Stimulated activated CD8-positive, alpha-beta memory T cell treated with anti-CD3 and anti-CD28 coated beads, Interleukin-4, amount 100 ng/mL, for 24 hours (primary cell): ENCODE measurements around the gene HOOK1.
"Not testable (repeated sequence)": the region's sequence is repeated elsewhere in the genome, so short reads cannot be mapped to it uniquely, and the experiment has no call there.

Source experiments
- DNase-seq: peaks from one replicate; pipeline ENCODE4 v3.0.0-alpha.2; 2020; ENCODE audit warnings: low read depth

HOOK1 gene

GRCh38 chr1:59885160-59885832 lies 70.5 kb downstream of the HOOK1 start:
- DNase-seq, result no peak

- no peak for DNase-seq
Measured at GRCh38 chr1:59892841-59893811, 78.4 kb downstream of the HOOK1 start.

GRCh38 chr1:59897165-59897564 lies 82.4 kb downstream of the HOOK1 start:
- no peak for DNase-seq

- no peak for DNase-seq
Measured at GRCh38 chr1:59898927-59899326, 84.2 kb downstream of the HOOK1 start.

DNA sequence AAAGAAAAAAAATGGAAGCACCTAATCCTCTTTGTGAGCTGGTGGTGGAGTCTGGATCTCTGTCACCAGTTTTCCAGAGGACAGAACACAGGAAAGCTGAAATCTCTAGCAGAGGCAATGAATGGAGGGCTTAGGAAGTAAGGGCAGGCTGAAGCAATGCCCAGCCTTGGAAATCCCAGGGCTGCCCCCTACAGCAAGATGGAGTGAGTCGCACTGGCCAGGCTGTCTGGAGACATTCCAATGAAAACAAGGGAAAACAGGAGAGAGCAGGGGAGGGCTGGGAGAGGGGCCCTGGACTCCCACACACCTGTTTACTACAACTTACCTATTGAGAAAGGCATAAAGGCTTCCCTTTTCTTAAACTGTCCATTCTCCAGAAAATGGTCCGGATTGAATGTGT lies 85.9 kb downstream of the HOOK1 start:
- DNase-seq, result no peak

DNA sequence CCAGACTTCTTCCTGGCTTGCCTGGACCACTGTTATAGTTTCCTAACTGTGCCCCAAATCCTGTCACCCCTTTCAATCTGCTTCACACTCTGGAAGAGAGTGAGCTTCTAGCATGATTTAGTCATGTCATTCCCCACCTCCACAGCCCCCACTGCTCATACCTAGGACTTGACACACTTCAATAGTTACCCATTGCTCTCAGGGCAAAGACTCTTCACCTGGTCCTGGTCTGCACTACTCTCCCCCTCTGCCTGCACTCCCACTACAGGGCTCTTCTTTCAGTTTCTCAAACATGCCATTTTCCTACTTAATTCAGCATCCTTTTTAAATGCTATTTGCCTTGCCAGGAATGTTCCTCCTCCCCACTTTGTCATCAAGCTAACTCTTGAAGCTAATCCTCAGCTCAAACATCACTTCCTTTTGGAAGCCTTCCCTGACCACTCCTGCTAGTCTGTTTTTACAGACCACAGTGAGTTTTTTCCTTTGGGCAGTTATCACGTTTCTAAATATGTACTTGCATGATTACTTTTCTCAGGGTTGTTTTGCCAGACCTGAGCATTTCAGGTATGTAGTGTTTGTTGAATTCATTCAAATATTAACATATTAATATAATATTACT lies 87.1 kb downstream of the HOOK1 start:
- no peak for DNase-seq

GRCh38 chr1:59903141-59903754 lies 88.5 kb downstream of the HOOK1 start:
- no peak for DNase-seq

GRCh38 chr1:59906931-59907330 lies 92.2 kb downstream of the HOOK1 start:
- no peak for DNase-seq

DNA sequence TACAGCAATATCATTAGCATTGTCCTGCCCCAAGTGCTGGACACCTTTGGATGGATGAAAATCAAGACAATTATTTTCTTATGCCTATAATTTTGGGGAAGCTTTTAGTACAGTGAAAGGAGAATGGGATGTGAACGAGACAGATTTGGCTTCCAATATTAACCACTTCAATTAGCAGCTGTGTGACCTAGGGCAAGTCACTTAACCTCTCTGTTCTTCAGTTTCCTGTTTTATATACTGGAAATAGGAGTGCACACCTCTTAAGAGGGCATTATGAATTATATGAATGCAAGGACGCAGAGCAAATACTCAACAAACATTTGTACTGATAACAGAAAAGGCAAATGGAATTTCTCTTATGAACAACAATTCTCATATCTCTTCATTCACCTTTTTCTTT lies 93.3 kb downstream of the HOOK1 start:
- no peak for DNase-seq

- DNase-seq, result no peak
Measured at GRCh38 chr1:59908682-59909081, 93.9 kb downstream of the HOOK1 start.

DNA sequence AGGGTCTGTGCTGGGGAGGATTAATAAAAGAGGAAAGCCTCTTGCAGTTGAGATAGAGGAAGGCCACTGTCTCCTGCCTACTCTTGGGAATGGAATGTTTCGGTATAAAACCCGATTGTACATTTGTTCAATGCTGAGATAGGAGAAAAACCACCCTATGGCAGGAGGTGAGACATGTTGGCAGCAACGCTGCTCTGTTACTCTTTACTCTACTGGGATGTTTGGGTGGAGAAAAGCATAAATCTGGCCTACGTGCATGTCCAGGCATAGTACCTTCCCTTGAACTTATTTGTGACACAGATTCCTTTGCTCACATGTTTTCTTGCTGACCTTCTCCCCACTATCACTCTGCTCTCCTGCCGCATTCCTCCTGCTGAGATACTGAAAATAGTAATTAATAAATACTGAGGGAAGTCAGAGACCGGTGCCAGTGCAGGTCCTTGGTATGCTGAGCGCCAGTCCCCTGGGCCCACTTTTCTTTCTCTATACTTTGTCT lies 100.1 kb downstream of the HOOK1 start:
- not testable (repeated sequence) for DNase-seq

DNA sequence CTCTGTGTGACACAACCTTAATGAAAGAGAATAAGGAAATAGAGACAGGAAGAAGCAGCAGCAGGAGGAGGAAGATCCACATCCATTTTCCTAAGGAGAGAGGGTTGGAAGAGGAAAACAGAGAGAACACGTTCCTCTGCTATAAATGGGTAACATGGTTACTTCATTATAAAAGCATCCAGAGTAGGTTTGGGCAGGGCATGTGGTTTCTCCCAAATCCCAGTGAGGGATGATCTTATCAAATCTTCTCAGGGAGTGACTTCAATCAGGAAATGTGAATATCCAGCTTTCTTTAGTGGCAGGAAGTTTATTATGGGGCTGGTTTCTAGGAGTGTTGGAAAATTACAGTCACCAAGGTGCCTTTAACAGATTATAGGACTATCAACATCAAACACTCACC lies 100.8 kb downstream of the HOOK1 start:
- no peak for DNase-seq

GRCh38 chr1:59917026-59917784 lies 102.5 kb downstream of the HOOK1 start:
- DNase-seq, result no peak

GRCh38 chr1:59917785-59918180 lies 103.0 kb downstream of the HOOK1 start:
- no peak for DNase-seq

DNA sequence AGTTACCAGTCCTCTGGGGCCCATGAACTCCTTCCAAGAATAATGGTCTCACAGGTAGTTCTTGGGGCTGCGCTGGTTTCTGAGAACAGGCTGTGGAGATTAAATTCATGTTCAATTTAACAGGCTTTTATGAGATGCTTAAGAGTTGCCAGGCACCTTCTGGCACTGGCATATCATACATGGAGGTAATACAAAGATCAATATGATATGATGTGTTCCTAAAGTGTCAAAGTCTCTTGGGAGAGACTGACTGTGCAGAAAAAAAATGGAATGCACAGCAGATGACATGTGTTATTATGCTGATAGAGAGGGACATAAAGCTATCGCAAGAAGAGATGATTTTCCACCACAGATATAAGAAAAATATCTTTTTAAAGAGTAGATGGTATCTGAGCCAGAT lies 105.0 kb downstream of the HOOK1 start:
- no peak for DNase-seq

DNA sequence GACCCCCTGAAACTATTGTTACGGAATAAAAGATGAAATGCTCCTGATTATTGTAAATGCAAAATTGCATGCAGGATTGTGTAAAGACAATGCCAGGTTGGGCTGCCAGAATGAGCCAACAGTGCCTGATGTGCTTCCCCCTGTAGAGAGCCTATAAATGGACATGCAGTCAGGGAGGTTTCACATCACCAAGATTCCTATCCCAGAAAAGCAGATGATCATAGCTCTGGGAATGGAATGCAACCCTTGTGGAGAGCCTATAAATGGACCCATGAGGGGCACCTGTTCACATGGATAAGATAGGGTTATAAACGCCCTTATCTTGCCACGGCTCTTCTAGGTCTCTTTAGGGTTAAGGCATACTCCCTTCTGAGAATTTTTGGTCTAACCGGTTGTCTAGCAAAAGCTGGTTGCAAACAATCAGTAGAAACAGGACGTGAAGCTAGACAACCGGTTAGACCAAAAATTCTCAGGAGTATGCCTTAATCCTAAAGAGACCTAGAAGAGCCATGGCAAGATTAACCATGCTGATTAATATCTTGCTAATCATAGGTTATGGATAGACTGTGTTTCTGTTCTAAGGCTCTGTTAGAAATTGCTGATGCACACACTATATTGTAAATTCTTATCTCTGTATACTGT lies 106.6 kb downstream of the HOOK1 start:
- DNase-seq, result not testable (repeated sequence)

GRCh38 chr1:59924653-59925052 lies 109.9 kb downstream of the HOOK1 start:
- no peak for DNase-seq
